Measurements from ENCODE around the gene G0S2. TPM values are rescaled to one million over a fixed set of nuclear protein-coding genes. Genes with fewer than 3 reads are reported as not detected.

G0S2 gene
- total RNA-seq, 1 experiment from 2014 or later: 0.35 TPM

- Histone ChIP-seq H3K4me1 (ENCODE audit: insufficient read depth, low read length) (no peaks in the 10 kb centered on the region; the same call in 1 of the 2 replicates), H4K91ac (ENCODE audit: insufficient read length, low read depth, low read length) (no peak overlapping the region), H3K14ac (ENCODE audit: insufficient read depth, low read length) (no peak overlapping the region), H3T11ph (ENCODE audit: low read length) (no peak overlapping the region), H3K9me3 (ENCODE audit: control insufficient read depth, low read depth, low read length) (no peaks in the 10 kb centered on the region), H3K4ac (ENCODE audit: low read depth, low read length) (no peak overlapping the region), H3K18ac (ENCODE audit: insufficient read length, low read depth, low read length) (no peak overlapping the region), H3K23me2 (ENCODE audit: insufficient read length, low read depth, low read length, poor library complexity, severe bottlenecking) (no peaks in the 10 kb centered on the region), H2AFZ (ENCODE audit: low read length) (no peak overlapping the region), H3K27me3 (ENCODE audit: insufficient read depth, low read length) (no peaks in the 10 kb centered on the region), H3K23ac (ENCODE audit: insufficient read length, low read depth, low read length) (no peak overlapping the region), H3K56ac (ENCODE audit: insufficient read length, low read depth, low read length) (no peak overlapping the region), H3K27ac (ENCODE audit: insufficient read length, low read depth, low read length) (no peak overlapping the region), H3K9ac (ENCODE audit: extremely low read depth, insufficient read length, low read length) (no peak overlapping the region), H2BK5ac (ENCODE audit: insufficient read length, low read length) (no peak overlapping the region), H2BK20ac (ENCODE audit: low read depth, low read length, poor library complexity, severe bottlenecking) (no peak overlapping the region), H2AK5ac (ENCODE audit: insufficient read length, low read length) (no peak overlapping the region), H4K5ac (ENCODE audit: insufficient read length, low read depth, low read length) (no peak overlapping the region), H3K79me2 (ENCODE audit: insufficient read depth, low read length) (no peaks in the 10 kb centered on the region), H2BK12ac (ENCODE audit: insufficient read length, low read depth, low read length) (no peak overlapping the region), H2BK15ac (ENCODE audit: low read depth, low read length) (no peak overlapping the region), H4K20me1 (ENCODE audit: control insufficient read depth, insufficient read depth, insufficient read length) (no peaks in the 10 kb centered on the region), H2BK120ac (ENCODE audit: low read depth, low read length, poor library complexity, severe bottlenecking) (no peak overlapping the region), H3K79me1 (ENCODE audit: insufficient read depth, low read depth, low read length, poor library complexity, severe bottlenecking) (no peaks in the 10 kb centered on the region), H4K8ac (replicated peaks; ENCODE audit: insufficient read length, low read depth, low read length) (no peak overlapping the region), H3K4me2 (ENCODE audit: insufficient read depth, insufficient read length, low read length) (no peak overlapping the region)
- H3K27me3 Mint-ChIP-seq (ENCODE audit: low read depth): peaks cover 3% of the 10 kb centered on the region; the same call in 1 of the 2 replicates
- peaks cover 31 to 37% of the 10 kb centered on the region in 2 experiments for H3K4me1 Mint-ChIP-seq
- no CpG with 5 or more reads among the region's 6 CpGs for WGBS (ENCODE audit: extremely low coverage, insufficient read length, low lambda C conversion rate)
- H3K36me3 Mint-ChIP-seq (ENCODE audit: insufficient read depth in 1 of 3, low read depth in 3 of 3): no peaks in the 10 kb centered on the region
- TF ChIP-seq CTCF (conservative IDR thresholded peaks at IDR 0.05): no peak
- H3K9me3 Mint-ChIP-seq: no peaks in the 10 kb centered on the region
- no peak overlapping the region for H3K27ac Mint-ChIP-seq
- H3K4me3 Mint-ChIP-seq: no peak overlapping the region
- DNase-seq: no peak
These were observed 41.7 kb upstream of the G0S2 start for GRCh38 chr1:209633335-209633997.
